Neutrophil (primary cell): ENCODE data around the gene TRMO.
"Not testable (repeated sequence)": the region's sequence is repeated elsewhere in the genome, so short reads cannot be mapped to it uniquely, and the experiment has no call there.

Experiments used
- H3K27ac ChIP-seq: fragments of 200-600 bp; sonication (generic); 2 replicates; pipeline ENCODE4 v1.5.1; 2016; ENCODE audit warnings: mild to moderate bottlenecking, moderate library complexity
- H3K27me3 ChIP-seq: fragments of 200-600 bp; sonication (generic); 2 replicates; pipeline ENCODE4 v1.6.0; 2016; ENCODE audit warnings: mild to moderate bottlenecking
- H3K36me3 ChIP-seq: fragments of 200-600 bp; sonication (generic); 2 replicates; pipeline ENCODE4 v1.5.1; 2017
- H3K4me1 ChIP-seq, 2 experiments: fragments of 200-600 bp in 1 of 2; sonication (generic) in 1 of 2; 1 replicate in 1 of 2; 2 replicates in 1 of 2; pipeline versions ENCODE4 v1.5.1 to v1.6.1; 2013 to 2016; ENCODE audit warnings: low read depth in 1 of 2, low read length in 1 of 2, mild to moderate bottlenecking in 1 of 2, moderate library complexity in 1 of 2; ENCODE audit not compliant: control insufficient read depth in 1 of 2, insufficient read depth in 1 of 2
- H3K4me3 ChIP-seq, 2 experiments: fragments of 200-600 bp in 1 of 2; sonication (generic) in 1 of 2; 1 replicate in 1 of 2; 2 replicates in 1 of 2; pipeline ENCODE4 v1.5.1; 2013 to 2016; ENCODE audit warnings: low read depth in 1 of 2, low read length in 1 of 2, mild to moderate bottlenecking in 1 of 2, moderate library complexity in 1 of 2
- H3K9me3 ChIP-seq: fragments of 200-600 bp; sonication (generic); 2 replicates; pipeline ENCODE4 v1.5.1; 2016
- CTCF ChIP-seq: fragments of 200-600 bp; sonication (generic); IDR thresholded peaks from 2 replicates; pipeline ENCODE4 v1.5.1; 2016; ENCODE audit warnings: antibody characterized with exemption

TRMO gene

GRCh38 chr9:97963232-97963631, 40.9 kb upstream of the TRMO start:
- Histone ChIP-seq H3K27ac (no peak overlapping the region), H3K27me3 (no peaks in the 10 kb centered on the region), H3K36me3 (no peaks in the 10 kb centered on the region), H3K4me1 (no peaks in the 10 kb centered on the region), H3K9me3 (no peaks in the 10 kb centered on the region), H3K4me3 (no peak overlapping the region)
- TF ChIP-seq CTCF: no peak

GRCh38 chr9:97962575-97962974, 40.3 kb upstream of the TRMO start:
- no peak for TF ChIP-seq CTCF
- Histone ChIP-seq H3K4me1 (no peaks in the 10 kb centered on the region), H3K27ac (no peak overlapping the region), H3K4me3 (no peak overlapping the region), H3K9me3 (no peaks in the 10 kb centered on the region), H3K27me3 (no peaks in the 10 kb centered on the region), H3K36me3 (no peaks in the 10 kb centered on the region)

GRCh38 chr9:97962136-97962535, 39.8 kb upstream of the TRMO start:
- Histone ChIP-seq H3K9me3 (no peaks in the 10 kb centered on the region), H3K4me3 (no peak overlapping the region), H3K4me1 (no peaks in the 10 kb centered on the region), H3K36me3 (no peaks in the 10 kb centered on the region), H3K27me3 (no peaks in the 10 kb centered on the region), H3K27ac (no peak overlapping the region)
- TF ChIP-seq CTCF: no peak

- H3K27ac ChIP-seq: no peak overlapping the region
- no peak for TF ChIP-seq CTCF
Measured at GRCh38 chr9:97961361-97961760, 39.1 kb upstream of the TRMO start.

GRCh38 chr9:97960678-97961328, 38.5 kb upstream of the TRMO start:
- not testable (repeated sequence) for H3K36me3 ChIP-seq, H3K4me1 ChIP-seq, H3K9me3 ChIP-seq, H3K4me3 ChIP-seq, H3K27me3 ChIP-seq, H3K27ac ChIP-seq

More at GRCh38 chr9:97961361-97961760, 39.1 kb upstream of the TRMO start:
- H3K4me1 ChIP-seq: no peaks in the 10 kb centered on the region
- H3K4me3 ChIP-seq: no peak overlapping the region
- no peaks in the 10 kb centered on the region for H3K27me3 ChIP-seq
- H3K36me3 ChIP-seq: no peaks in the 10 kb centered on the region
- no peaks in the 10 kb centered on the region for H3K9me3 ChIP-seq

- no peaks in the 10 kb centered on the region for H3K4me1 ChIP-seq
- no peak overlapping the region for H3K27ac ChIP-seq
- no peaks in the 10 kb centered on the region for H3K27me3 ChIP-seq
- H3K36me3 ChIP-seq: no peaks in the 10 kb centered on the region
- no peak for TF ChIP-seq CTCF
- no peaks in the 10 kb centered on the region for H3K9me3 ChIP-seq
- H3K4me3 ChIP-seq: no peak overlapping the region
Measured at GRCh38 chr9:97959585-97959984, 37.3 kb upstream of the TRMO start.
